ENCODE data around the gene SMIM24. TPM values are rescaled to one million over a fixed set of nuclear protein-coding genes. Genes with fewer than 3 reads are reported as not detected.
A peak's percentile ranks its signal among the peaks of the same experiment; 100 is the strongest.

Gene SMIM24
- total and polyA plus RNA-seq, 9 of the 15 experiments (the other 6 are each of a cell fraction or from before 2014, with no cell fraction given) = 0.45 to 12.3 (median 1.4) TPM; not detected in 1

DNA sequence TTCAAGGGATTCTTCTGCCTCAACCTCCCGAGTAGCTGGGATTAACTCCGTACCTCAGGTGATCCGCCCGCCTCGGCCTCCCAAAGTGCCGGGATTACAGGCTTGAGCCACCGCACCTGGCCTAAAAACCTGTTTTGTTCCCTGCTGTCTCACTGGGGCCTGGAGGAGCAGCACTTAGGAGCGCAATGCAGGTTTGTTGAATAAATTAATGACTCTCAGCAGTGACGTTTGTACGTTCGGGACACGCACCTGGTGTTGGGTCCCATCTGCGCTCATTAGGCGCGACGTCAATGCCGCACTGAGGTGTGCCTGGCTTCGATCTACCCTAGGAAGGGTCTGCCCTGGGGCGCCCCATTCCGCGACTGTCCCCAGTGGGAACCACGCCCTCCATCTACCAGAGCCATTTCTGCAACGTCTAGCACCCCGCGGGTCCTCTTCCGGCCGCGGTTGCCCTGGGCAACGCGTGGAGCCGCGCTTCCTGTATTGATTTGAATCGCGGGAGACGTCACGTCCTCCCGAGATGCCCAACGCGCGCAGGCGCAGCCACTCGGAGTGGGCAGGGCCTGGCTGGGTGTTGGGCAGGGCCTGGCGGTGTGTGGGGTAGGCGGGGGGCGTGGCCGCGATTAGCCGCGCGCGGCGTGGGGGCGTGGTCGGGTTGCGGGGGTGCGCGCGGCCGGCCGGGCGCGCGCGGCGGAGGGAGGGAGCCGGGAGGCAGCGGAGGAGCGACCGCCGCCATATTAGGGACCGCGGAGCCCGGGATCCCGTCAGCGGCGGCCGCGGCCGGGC, 25.5 kb upstream of the SMIM24 start, which contains the start of gene FZR1 (continued):
- TF ChIP-seq HNRNPK (IDR thresholded peaks at IDR 0.05; ENCODE audit: low read depth, low read length, poor library complexity, severe bottlenecking) = no peak
- TF ChIP-seq ZNF785 (CRISPR knock-in tag; IDR thresholded peaks at IDR 0.05) = no peak
- no peak for TF ChIP-seq PTTG1 (tag; IDR thresholded peaks at IDR 0.05; ENCODE audit: low read depth)
- TF ChIP-seq POLR2H (tag; IDR thresholded peaks at IDR 0.05; ENCODE audit: low read depth) = no peak
- TF ChIP-seq PTBP1 (IDR thresholded peaks at IDR 0.05; ENCODE audit: low read depth, low read length) = no peak
- TF ChIP-seq SMAD2 (IDR thresholded peaks at IDR 0.05; ENCODE audit: low read depth, low read length) = no peak
- TF ChIP-seq MCM5 (IDR thresholded peaks at IDR 0.05; ENCODE audit: low read depth) = no peak
- TF ChIP-seq ZNF551 (CRISPR knock-in tag; IDR thresholded peaks at IDR 0.05) = no peak
- TF ChIP-seq MBD2 (IDR thresholded peaks at IDR 0.05; ENCODE audit: borderline replicate concordance, low read depth) = no peak
- TF ChIP-seq NR2C2 (CRISPR knock-in tag; IDR thresholded peaks at IDR 0.05) = no peak
- TF ChIP-seq NR2C2 (tag; IDR thresholded peaks at IDR 0.05) = peak; percentile 48; the same call in 1 of the 2 replicates
- TF ChIP-seq ZNF431 (CRISPR knock-in tag; IDR thresholded peaks at IDR 0.05) = no peak
- no peak for TF ChIP-seq FUS (optimal IDR thresholded peaks at IDR 0.05; ENCODE audit: low read depth, low read length)
- 0 out of 2 replicates have a peak, but pooled peaks have one; percentile 46 for TF ChIP-seq ERF (CRISPR knock-in tag; IDR thresholded peaks at IDR 0.05)
- TF ChIP-seq, protein P1, sequence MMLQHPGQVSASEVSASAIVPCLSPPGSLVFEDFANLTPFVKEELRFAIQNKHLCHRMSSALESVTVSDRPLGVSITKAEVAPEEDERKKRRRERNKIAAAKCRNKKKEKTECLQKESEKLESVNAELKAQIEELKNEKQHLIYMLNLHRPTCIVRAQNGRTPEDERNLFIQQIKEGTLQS (IDR thresholded peaks at IDR 0.05) = no peak
- TF ChIP-seq, protein P1 (CRISPR knock-in tag; conservative IDR thresholded peaks at IDR 0.05) = no peak
- TF ChIP-seq RBM25 (IDR thresholded peaks at IDR 0.05; ENCODE audit: low read depth, low read length, severe bottlenecking) = no peak
- TF ChIP-seq, protein P2, sequence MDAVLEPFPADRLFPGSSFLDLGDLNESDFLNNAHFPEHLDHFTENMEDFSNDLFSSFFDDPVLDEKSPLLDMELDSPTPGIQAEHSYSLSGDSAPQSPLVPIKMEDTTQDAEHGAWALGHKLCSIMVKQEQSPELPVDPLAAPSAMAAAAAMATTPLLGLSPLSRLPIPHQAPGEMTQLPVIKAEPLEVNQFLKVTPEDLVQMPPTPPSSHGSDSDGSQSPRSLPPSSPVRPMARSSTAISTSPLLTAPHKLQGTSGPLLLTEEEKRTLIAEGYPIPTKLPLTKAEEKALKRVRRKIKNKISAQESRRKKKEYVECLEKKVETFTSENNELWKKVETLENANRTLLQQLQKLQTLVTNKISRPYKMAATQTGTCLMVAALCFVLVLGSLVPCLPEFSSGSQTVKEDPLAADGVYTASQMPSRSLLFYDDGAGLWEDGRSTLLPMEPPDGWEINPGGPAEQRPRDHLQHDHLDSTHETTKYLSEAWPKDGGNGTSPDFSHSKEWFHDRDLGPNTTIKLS (IDR thresholded peaks at IDR 0.05; ENCODE audit: borderline replicate concordance, low read depth) = peak; percentile 68; the same call in 1 of the 2 replicates
- no peak for TF ChIP-seq WHSC1 (IDR thresholded peaks at IDR 0.05; ENCODE audit: low read length)
- peak; percentile 74 for TF ChIP-seq HDAC2 (IDR thresholded peaks at IDR 0.05)
- TF ChIP-seq, protein P3, sequence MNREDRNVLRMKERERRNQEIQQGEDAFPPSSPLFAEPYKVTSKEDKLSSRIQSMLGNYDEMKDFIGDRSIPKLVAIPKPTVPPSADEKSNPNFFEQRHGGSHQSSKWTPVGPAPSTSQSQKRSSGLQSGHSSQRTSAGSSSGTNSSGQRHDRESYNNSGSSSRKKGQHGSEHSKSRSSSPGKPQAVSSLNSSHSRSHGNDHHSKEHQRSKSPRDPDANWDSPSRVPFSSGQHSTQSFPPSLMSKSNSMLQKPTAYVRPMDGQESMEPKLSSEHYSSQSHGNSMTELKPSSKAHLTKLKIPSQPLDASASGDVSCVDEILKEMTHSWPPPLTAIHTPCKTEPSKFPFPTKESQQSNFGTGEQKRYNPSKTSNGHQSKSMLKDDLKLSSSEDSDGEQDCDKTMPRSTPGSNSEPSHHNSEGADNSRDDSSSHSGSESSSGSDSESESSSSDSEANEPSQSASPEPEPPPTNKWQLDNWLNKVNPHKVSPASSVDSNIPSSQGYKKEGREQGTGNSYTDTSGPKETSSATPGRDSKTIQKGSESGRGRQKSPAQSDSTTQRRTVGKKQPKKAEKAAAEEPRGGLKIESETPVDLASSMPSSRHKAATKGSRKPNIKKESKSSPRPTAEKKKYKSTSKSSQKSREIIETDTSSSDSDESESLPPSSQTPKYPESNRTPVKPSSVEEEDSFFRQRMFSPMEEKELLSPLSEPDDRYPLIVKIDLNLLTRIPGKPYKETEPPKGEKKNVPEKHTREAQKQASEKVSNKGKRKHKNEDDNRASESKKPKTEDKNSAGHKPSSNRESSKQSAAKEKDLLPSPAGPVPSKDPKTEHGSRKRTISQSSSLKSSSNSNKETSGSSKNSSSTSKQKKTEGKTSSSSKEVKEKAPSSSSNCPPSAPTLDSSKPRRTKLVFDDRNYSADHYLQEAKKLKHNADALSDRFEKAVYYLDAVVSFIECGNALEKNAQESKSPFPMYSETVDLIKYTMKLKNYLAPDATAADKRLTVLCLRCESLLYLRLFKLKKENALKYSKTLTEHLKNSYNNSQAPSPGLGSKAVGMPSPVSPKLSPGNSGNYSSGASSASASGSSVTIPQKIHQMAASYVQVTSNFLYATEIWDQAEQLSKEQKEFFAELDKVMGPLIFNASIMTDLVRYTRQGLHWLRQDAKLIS (CRISPR knock-in tag; IDR thresholded peaks at IDR 0.05) = no peak
- no peak for TF ChIP-seq MED1 (CRISPR knock-in tag; IDR thresholded peaks at IDR 0.05; ENCODE audit: borderline replicate concordance)
- no peak for TF ChIP-seq ZNF263 (CRISPR knock-in tag; IDR thresholded peaks at IDR 0.05; ENCODE audit: borderline replicate concordance)
- peak; percentile 90 for TF ChIP-seq SP1 (CRISPR knock-in tag; IDR thresholded peaks at IDR 0.05)
